ENCODE results near the gene MAZ.

Gene MAZ

DNA sequence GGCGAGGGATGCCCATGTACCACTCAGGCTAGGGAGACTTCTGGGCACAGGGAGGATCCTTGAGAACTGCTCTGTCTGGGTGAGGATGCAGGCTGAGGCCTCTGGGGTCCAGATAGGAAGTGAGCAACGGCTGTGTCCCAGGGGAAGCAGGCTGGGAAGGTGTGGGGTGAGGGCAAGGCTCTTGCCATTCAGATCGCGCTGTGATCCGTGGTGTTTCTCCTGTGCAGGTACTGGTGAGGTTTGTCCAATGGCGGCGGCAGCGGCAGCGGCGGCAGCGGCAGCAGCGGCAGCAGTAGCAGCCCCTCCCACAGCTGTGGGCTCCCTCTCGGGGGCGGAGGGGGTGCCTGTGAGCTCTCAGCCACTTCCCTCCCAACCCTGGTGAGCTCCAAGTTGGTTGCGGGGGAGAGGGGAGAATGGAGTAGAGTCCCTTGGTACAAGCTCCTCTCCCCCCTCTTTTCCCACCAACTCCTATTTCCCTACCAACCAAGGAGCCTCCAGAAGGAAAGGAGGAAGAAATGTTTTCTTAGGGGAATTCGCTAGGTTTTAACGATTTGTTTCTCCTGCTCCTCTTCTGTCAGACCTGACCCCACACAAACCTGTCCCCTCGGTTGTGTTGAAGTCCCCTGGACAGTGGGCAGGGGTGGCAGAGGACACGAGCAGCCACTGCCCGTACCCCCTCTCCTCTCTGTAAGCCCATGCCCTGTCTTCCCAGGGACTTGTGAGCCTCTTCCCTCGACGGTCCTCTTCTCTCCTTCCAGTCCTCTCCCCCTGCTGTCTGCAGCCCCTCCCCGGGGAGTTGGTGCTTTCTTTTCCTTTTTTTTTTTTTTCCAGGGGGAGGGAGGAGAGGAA lies 3.7 kb downstream of the MAZ start:
- POLR2A ChIA-PET (ENCODE audit: low non-redundant PET): interaction anchor here (0.7 kb wide), 1 partner anchor 256 kb away, joined by 12 read pairs; no protein-coding TSS in a partner anchor
- DNase-seq (ENCODE audit: low spot score): no peak

DNA sequence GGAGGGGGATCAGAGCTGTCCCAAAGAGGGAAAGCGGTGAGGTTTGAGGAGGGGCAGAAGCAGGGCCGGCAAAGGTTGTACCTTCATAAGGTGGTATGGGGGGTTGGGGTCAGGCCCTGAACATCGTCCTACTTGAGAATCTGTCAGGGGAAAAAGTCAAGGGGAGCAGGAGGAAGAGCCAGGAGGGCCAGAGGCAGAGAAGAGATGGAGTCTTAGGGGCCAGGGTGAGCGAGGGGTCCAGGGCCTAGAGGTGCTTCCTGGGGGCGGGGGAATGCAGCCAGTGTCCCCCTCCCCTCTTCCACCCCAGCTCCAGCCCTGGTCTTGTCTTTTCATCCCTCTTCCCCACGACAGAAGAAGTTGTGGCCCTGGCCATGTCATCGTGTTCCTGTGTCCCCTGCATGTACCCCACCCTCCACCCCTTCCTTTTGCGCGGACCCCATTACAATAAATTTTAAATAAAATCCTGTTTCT lies 4.4 kb downstream of the MAZ start:
- TF ChIP-seq, protein P1, sequence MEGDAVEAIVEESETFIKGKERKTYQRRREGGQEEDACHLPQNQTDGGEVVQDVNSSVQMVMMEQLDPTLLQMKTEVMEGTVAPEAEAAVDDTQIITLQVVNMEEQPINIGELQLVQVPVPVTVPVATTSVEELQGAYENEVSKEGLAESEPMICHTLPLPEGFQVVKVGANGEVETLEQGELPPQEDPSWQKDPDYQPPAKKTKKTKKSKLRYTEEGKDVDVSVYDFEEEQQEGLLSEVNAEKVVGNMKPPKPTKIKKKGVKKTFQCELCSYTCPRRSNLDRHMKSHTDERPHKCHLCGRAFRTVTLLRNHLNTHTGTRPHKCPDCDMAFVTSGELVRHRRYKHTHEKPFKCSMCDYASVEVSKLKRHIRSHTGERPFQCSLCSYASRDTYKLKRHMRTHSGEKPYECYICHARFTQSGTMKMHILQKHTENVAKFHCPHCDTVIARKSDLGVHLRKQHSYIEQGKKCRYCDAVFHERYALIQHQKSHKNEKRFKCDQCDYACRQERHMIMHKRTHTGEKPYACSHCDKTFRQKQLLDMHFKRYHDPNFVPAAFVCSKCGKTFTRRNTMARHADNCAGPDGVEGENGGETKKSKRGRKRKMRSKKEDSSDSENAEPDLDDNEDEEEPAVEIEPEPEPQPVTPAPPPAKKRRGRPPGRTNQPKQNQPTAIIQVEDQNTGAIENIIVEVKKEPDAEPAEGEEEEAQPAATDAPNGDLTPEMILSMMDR (conservative IDR thresholded peaks at IDR 0.05; ENCODE audit: low read depth): no peak
- POLR2A ChIA-PET (ENCODE audit: low non-redundant PET): no interaction called here
- CTCF ChIA-PET: interaction anchor here (0.6 kb wide), 1 partner anchor 8 kb away, joined by 3 read pairs; no protein-coding TSS in a partner anchor
- peak overlapping the region; percentile 99 for H3K27ac ChIP-seq
- DNase-seq (ENCODE audit: low spot score): no peak

More for the DNA sequence above, 3.7 kb downstream of the MAZ start:
- TF ChIP-seq, protein P1 (conservative IDR thresholded peaks at IDR 0.05; ENCODE audit: low read depth): no peak
- peak overlapping the region; percentile 99 for H3K27ac ChIP-seq
- CTCF ChIA-PET: interaction anchor here (0.6 kb wide), 1 partner anchor 9 kb away, joined by 3 read pairs; no protein-coding TSS in a partner anchor

DNA sequence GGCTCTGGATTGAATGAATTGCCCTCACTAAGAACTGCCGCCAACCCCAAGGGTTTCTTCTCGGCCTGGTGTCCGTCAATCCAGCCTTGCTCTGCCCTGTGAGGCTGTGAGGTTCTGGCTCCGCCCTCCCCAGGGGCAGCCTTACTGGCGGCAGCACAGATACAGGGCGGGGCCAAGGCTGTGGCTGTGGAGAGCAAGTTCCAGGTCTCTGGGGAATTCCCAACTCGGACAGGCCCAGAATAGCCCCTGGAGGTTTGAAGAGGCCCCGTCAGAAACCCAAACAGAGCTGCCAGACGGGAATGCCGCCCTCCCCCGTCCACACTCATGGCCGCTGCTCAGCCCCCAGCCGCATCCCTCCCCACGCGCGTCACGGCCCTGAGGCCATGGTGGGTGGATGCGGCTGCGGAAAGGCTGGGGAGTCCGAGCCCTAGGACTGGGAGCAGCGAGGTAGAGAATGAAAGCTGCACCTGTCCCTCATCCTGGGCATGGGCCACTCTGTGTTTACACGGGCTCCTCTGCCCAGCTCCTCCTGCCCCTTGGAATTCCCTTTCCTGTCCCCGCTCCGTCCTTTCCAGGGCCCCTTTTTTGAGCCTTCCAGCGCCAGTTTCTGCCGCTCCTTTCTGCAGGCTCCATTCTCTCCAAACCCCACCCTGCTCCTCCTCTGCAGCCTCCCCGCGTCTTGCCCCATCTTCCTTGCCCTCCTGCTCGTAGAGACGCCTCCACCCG lies 5.0 kb downstream of the MAZ start:
- H3K27ac ChIP-seq: peak overlapping the region; percentile 99
- DNase-seq (ENCODE audit: low spot score): peak; percentile 87
- TF ChIP-seq, protein P1 (conservative IDR thresholded peaks at IDR 0.05; ENCODE audit: low read depth): no peak
- ChIA-PET POLR2A (ENCODE audit: low non-redundant PET) (no interaction called here), CTCF (interaction anchor here (0.6 to 0.7 kb wide), 2 partner anchors 8 to 27 kb away, joined by 3 read pairs; no protein-coding TSS in a partner anchor)

DNA sequence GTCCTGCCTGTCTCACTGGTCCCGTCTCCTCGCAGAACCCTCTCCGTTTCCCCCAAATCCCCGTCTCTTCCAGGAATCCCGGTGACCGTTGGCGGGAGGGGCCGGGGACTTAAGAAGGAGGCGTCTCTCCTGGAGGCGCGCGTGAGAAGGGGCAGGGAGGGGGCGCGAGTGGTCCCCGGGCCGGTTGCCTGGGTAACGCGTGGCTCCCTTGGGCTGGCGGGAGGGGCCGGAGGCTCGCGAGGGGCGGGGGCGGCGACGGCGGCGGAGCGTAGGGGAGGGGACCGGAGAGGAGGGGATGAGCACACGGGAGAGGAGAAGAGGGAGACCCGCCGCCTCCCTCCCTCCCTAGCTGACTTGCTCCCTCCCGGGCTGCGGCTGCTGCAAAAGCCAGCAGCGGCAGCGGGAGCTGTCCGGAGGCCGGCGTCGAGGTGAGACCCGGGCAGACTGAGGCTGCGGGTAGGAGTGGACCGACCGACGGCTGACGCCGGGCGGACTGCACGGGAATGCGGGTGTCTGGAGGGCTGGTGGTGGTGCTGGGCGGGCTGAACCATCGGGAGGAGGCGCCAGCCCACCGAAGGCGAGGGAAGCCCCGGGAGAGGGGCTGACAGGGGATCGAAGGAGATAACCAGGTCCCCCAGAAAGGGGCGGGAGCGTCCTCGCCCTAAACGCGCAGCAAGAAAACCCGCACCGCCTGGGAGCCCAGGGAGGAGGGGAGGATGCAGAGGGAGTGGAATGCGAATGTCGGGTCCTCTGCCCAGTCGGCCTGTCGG lies 5.8 kb downstream of the MAZ start, which contains the start of gene PRRT2:
Gene PRRT2, plus strand, starts transcription at position 298 of the 770 bp plus-strand sequence. CDS start 862 bp downstream, outside the sequence.
- H3K27ac ChIP-seq: peak within 1 kb of the TSS; percentile 99
- CTCF ChIA-PET: interaction anchor here (0.7 kb wide), 1 partner anchor 26 kb away, joined by 3 read pairs; no protein-coding TSS in a partner anchor
- DNase-seq (ENCODE audit: low spot score): no peak
- TF ChIP-seq, protein P1 (conservative IDR thresholded peaks at IDR 0.05; ENCODE audit: low read depth): no peak
- POLR2A ChIA-PET (ENCODE audit: low non-redundant PET): no interaction called here

DNA sequence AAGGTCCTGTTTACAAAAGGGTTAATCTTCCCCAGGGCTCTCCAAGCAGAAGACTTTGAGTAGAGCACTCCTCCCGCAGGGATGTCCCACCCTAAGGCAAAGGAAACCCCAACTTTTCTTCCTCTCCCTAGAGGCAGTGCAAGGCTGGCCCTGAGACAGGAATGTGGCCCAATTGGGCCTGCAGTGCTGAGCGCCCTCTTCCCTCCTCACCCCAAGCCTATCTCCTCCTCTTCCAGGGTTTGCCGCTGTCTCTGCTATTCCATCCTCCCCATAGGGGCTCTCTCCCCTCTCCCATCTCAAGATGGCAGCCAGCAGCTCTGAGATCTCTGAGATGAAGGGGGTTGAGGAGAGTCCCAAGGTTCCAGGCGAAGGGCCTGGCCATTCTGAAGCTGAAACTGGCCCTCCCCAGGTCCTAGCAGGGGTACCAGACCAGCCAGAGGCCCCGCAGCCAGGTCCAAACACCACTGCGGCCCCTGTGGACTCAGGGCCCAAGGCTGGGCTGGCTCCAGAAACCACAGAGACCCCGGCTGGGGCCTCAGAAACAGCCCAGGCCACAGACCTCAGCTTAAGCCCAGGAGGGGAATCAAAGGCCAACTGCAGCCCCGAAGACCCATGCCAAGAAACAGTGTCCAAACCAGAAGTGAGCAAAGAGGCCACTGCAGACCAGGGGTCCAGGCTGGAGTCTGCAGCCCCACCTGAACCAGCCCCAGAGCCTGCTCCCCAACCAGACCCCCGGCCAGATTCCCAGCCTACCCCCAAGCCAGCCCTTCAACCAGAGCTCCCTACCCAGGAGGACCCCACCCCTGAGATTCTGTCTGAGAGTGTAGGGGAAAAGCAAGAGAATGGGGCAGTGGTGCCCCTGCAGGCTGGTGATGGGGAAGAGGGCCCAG lies 6.7 kb downstream of the MAZ start:
- ChIA-PET CTCF (interaction anchor here (0.5 kb wide), 1 partner anchor 38 kb away, joined by 4 read pairs; no protein-coding TSS in a partner anchor), POLR2A (ENCODE audit: low non-redundant PET) (no interaction called here)
- peak overlapping the region; percentile 99 for H3K27ac ChIP-seq
- TF ChIP-seq, protein P1 (conservative IDR thresholded peaks at IDR 0.05; ENCODE audit: low read depth): no peak
- no peak for DNase-seq (ENCODE audit: low spot score)

Data from RWPE1 (cell line).